Iris pigment epithelial cell (primary cell): ENCODE results near the gene SNAP25.

ENCODE experiments used
- DNase-seq: peaks from one replicate; pipeline ENCODE4 v3.0.0-alpha.2; 2011; ENCODE audit warnings: low read depth

Gene SNAP25

GRCh38 chr20:10218536-10219451 is at the start of gene SNAP25:
Gene SNAP25 (plus strand): TSS chr20:10218830. CDS start chr20:10275492, 56,662 bp downstream.
- peak; percentile 72 for DNase-seq

- DNase-seq, result no peak
Observed at GRCh38 chr20:10169752-10170151, 48.9 kb upstream of the SNAP25 start.

GRCh38 chr20:10170261-10170660 is 48.4 kb upstream of the SNAP25 start:
- DNase-seq, result no peak

- DNase-seq, result peak; percentile 16
Observed at GRCh38 chr20:10171864-10172751, 46.5 kb upstream of the SNAP25 start.

DNA sequence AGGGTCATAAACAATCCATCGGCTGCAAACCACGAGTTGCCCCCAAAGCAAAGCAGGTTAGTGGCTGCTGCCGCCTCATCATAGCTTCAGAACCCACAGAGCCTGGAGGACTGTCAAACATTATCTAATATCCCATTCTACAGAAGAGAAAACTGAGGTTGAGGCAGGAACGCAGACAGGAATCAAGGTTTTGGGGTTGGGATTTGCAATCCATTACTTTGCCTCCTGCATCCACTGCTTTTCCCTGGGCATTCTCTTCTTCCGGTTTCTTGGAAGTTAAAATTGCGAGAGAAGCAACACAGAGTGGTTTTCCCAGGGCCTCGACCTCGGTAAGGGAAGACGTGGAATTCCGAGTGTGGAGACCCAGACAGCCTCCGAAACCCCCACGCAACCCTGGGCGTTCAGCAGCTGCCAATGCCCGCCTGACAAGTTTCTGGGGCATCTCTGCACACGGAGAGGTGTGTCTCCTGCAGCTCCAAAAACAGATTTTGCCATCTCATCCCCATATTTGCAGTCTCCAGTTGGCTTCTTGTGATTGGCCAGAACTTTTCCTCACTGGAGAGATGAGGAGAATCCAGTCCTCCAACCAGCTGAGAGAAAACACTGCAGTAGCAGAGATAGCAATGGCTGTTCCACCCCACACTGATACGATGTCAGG is 45.5 kb upstream of the SNAP25 start:
- no peak for DNase-seq

DNA sequence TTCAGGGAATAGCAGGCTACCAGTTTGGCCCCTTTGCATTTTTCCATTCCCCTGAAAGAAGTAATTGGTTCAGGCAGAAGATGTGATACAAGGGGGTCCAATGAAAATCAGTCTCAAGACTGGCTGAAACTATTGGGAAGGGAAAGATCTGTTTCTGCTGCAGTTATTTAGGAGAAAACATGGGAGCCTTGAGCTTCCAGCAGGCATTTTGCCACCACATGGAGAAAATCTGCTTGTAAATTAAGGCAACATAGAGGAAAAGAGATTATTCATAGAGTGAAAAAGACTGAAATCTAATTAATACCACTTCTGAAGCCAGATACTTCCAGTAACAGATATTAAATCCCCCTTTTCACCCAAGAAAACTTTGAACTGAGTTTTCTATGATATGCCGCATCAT is 44.2 kb upstream of the SNAP25 start:
- no peak for DNase-seq

DNA sequence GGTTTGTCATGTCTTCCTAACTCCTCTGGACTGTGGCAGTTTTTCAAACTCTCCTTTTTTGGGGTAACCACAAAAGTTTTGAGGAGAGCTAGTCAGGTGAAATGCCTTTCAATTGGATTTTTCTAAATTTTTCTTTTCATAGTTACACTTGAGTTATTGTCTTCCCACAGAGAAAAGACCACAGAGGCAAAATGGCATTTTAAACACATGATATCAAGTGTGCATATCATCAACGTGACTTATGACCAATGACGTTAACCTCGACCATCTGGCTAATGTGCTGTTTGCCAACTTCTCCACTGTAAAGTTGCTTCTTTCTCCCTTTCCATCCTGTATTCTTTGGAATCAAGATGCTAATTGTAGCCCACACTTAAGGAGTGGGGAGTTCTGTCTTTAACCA is 41.3 kb upstream of the SNAP25 start:
- DNase-seq, result no peak

DNA sequence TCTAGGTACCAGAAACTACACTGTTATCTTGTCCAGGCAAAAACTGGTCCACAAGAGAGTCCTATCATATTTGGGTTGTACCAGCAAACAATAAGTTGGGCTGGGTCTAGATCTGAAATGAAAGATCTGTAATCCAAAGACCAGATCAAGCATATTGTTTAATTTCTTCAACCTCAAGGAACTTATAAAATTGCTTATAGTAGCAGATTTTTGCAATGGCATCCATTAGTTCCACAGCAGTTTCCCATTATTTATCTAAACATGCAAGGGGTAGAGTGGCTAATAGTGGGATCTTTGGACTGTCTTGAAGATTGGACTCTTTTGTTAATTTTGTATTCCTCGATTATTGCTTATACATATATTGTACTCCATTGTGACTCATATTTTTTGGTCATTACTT is 40.5 kb upstream of the SNAP25 start:
- no peak for DNase-seq

DNA sequence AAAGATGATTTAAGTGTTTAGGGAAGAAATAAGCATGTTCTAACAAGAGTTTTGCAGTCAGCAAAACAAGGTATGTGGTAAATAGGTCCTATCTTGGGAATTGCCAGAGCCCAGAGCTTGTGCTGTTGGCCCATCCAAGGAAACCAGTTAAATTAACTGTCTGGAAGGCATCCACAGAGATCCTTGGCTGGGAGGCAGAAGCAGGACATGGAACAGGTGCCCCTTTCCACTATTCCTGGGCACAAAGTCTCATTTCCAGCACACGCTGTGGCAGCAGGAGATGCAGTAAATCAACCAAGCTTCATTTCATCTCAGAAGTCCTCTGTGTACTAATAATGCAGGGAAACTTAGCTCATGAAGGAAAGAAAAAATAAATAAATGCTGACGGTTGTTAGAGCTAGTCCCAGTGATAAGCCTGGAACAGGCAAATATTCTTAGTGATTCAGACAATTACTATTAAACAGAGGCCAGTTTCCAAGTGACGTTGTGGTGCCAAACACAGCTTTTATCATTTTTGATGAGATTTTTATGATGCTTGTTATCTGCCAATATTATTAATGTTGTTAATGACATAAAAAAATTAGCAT is 39.8 kb upstream of the SNAP25 start:
- no peak for DNase-seq

GRCh38 chr20:10179574-10180298 is 38.9 kb upstream of the SNAP25 start:
- peak; percentile 14 for DNase-seq

DNA sequence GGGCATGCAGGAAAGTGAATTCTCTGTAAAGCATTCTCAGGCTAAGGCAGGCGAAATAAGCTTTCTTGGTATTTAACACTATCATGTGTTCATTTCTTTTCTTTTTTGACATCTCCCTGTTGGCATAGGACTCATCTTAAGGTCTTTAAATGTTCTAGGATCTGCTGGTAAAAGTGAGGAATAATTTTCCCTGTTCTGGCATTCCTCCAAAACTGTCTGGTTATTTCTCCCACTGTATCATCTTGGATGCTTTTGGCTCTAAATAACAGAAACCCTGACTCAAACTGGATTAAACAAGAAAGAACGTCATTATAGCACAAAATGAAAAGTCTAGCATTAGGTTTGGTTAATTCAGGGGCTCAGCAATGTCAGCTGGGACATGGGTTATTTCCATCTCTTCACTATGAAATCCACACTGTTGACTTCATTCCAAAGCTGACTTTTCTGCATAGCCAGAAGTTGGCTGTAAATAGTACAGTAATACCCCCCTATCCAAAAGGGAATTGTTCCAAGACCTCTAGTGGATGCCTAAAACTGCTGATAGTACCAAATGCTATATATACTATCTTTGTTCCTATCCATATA is 37.9 kb upstream of the SNAP25 start:
- no peak for DNase-seq

DNA sequence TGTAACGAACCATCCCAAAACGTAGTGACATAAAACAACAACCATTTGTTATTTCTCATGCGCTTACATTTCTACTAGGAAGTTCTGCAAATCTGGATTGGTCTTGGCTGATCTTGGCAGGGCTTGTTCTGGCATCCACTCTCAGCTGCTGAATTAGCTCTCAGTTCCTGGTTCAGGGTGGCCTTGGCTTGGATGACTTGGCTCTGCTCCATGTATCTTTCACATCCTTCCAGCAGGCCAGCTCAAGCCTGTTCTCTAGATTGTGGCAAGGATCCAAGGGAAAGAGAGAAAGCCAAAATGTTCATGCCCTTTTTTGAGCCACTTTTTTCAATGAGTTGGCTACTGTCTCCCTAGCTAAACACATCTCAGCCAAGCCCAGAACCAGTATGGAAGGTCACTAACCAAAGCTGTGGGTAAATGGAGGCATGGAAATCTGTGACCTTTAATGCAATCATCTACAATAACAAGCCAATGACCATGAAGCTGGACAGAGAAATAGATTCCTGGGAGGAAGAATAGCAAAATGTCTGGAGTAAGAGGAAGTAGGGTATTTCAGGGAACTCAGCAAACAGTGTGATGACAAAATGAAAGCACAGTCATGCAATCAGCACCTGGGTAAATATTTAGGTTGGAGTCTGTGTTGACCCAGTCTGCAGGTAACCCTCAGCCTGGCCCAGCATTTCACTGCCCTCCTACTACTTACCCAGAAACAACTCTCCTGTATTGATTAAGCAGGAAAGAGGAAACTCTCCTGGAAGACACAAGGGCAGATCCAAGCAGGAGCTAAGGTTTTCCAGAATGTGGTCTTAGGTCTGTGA is 32.7 kb upstream of the SNAP25 start:
- no peak for DNase-seq

DNA sequence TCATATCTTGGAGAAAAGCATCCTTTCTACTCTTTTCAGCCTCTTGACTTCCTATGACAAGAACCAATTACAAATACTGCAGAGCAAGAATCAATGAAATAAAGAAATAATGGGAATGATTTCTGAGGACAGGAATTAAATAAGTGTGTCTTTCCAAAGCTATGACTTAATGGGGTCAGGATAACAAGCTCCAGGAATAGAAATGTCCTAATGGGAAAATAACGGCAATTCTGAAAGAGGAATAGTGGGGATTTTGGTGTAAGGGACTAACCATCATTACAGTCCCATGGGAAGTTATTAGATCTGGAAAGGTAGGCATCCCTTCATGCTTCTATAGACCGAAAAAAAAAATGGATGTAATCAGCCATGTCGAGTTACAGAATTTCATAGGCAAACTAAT is 28.2 kb upstream of the SNAP25 start:
- DNase-seq, result no peak

DNA sequence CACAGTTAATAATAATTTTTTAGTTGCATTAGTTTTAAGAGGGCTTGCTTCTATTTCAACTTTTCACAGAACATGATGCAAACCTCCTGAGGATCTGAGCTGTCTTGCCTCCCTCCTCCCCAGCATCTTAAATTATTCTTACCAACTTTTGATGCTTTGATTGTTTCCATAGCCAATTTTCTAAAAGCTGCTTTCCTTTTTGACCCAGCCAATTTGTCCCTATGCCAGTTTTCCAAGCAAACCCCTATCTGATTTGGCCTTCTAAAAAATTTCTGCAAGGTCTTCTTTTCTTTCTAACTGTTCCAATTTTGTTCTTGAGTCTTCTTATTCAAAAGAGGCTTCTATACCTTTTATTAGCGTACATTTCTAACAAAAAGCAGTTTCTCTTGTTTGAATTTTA is 26.5 kb upstream of the SNAP25 start:
- no peak for DNase-seq

DNA sequence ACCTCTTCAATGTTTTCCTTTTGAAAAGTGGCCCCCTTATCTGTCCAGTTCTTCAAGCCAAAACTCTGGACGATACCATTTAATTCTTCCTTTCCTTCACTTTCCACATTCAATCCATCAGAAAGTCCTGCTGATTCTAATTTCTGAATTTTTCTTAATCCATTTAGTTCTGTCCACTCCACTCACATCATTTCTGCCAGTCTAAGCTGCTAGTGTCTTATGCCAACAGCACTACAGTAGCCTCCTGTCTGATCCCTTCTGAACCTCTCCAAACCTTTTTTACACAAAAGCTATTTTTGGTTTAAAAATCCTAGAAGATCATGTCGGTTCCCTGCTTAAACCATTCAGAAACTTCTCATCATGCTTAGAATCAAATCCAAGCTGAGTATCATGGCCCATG is 24.5 kb upstream of the SNAP25 start:
- DNase-seq, result no peak

GRCh38 chr20:10200330-10200729 is 18.3 kb upstream of the SNAP25 start:
- DNase-seq, result no peak

DNA sequence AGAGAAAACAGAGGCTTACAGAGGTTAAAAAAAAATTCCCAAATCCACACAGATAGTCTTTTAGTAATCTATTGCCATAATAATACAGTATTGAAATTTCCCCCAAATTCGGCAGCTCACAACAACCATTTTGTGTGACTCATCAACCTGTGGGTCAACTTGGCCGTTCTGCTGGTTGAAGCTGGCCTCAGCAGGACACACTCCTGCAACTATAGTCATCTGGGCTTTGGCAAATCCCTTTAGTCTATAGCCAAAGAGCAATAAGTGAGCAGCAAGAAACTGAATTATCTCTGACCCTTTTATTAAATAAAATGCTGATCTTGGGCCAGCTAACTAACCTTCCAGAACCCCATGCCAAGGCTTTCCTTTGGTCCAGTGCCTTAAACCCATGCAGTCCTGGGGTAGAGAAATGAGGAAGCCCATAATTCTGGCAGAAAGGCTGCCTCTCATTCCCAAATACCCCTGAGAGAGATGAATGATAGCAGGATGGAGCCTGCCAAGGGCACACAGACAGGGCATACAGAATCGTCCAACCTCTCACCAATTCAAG is 17.2 kb upstream of the SNAP25 start:
- DNase-seq, result no peak

DNA sequence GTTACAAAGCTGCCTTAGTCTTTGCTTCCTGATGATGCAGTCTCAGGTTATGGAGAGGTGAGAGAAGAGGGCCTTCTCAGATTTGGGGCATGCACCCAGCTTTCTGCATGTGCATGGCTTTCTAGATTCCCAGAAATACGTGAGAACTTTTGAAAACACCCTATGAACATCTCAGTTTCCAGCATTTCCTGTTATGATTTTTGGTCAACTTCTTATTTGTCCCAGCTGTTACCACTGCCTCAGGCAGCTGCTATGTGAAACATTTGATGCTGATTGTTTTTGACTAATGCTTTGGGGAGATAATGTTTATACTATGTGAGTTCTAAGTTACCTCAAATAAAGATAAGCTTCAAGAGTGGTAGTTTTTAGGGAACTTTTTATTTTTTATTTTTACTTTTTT is 9.5 kb upstream of the SNAP25 start:
- no peak for DNase-seq

DNA sequence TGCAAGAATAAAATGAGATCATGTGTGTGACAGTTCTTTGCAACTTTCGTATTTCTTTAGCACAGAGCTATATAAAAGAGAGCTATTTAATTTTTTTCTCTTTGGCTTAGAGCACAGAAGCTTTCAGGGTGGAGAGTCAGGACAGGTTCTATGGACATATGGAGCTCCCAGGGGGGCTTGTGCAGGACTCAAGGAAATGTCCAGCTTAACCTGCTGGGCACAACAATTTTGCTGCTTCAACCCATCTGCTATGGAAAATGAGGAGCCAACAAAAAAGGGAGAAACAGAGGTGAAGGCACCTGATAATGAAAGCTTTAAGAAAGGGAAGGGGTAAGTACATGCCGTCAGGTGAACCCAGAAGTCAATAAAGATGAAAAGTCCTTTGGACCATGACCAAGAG is 5.1 kb upstream of the SNAP25 start:
- DNase-seq, result no peak
